HG02970 (cell line): ENCODE results near the gene NELL1.
"Not testable (repeated sequence)": the region's sequence is repeated elsewhere in the genome, so short reads cannot be mapped to it uniquely, and the experiment has no call there.

Source experiments
- ATAC-seq: cut with Tn5 transposase; IDR thresholded peaks from one replicate; pipeline ENCODE4 v1.9.1; 2021; ENCODE audit warnings: mild to moderate bottlenecking, moderate library complexity, moderate number of reproducible peaks; ENCODE audit not compliant: unreplicated experiment, low FRiP score

The NELL1 gene

GRCh38 chr11:21173476-21173875 lies 504.1 kb downstream of the NELL1 start:
- no peak for ATAC-seq

- no peak for ATAC-seq
Observed at GRCh38 chr11:21174781-21175180, 505.4 kb downstream of the NELL1 start.

- ATAC-seq = no peak
Observed at GRCh38 chr11:21177379-21177778, 508.0 kb downstream of the NELL1 start.

- no peak for ATAC-seq
Observed at GRCh38 chr11:21179770-21180169, 510.4 kb downstream of the NELL1 start.

- ATAC-seq = no peak
Observed at GRCh38 chr11:21180182-21180581, 510.8 kb downstream of the NELL1 start.

- no peak for ATAC-seq
Observed at GRCh38 chr11:21185959-21186358, 516.6 kb downstream of the NELL1 start.

GRCh38 chr11:21190181-21190580 lies 520.8 kb downstream of the NELL1 start:
- no peak for ATAC-seq

- ATAC-seq = no peak
Observed at GRCh38 chr11:21195995-21196394, 526.6 kb downstream of the NELL1 start.

- ATAC-seq = no peak
Observed at GRCh38 chr11:21198498-21198897, 529.1 kb downstream of the NELL1 start.

GRCh38 chr11:21205205-21205604 lies 535.8 kb downstream of the NELL1 start:
- ATAC-seq = no peak

GRCh38 chr11:21225860-21226259 lies 556.5 kb downstream of the NELL1 start:
- ATAC-seq = no peak

GRCh38 chr11:21229224-21229623 lies 559.8 kb downstream of the NELL1 start:
- no peak for ATAC-seq

- no peak for ATAC-seq
Observed at GRCh38 chr11:21250196-21250595, 580.8 kb downstream of the NELL1 start.

GRCh38 chr11:21254055-21254454 lies 584.7 kb downstream of the NELL1 start:
- ATAC-seq = no peak

GRCh38 chr11:21254790-21255189 lies 585.4 kb downstream of the NELL1 start:
- ATAC-seq = no peak

GRCh38 chr11:21257461-21257860 lies 588.1 kb downstream of the NELL1 start:
- ATAC-seq = no peak

GRCh38 chr11:21258414-21258813 lies 589.0 kb downstream of the NELL1 start:
- no peak for ATAC-seq

- no peak for ATAC-seq
Observed at GRCh38 chr11:21260101-21260500, 590.7 kb downstream of the NELL1 start.

- no peak for ATAC-seq
Observed at GRCh38 chr11:21262992-21263391, 593.6 kb downstream of the NELL1 start.

GRCh38 chr11:21264125-21264524 lies 594.7 kb downstream of the NELL1 start:
- no peak for ATAC-seq

GRCh38 chr11:21268036-21268435 lies 598.6 kb downstream of the NELL1 start:
- no peak for ATAC-seq

GRCh38 chr11:21272139-21272538 lies 602.8 kb downstream of the NELL1 start:
- ATAC-seq = not testable (repeated sequence)

- no peak for ATAC-seq
Observed at GRCh38 chr11:21278840-21279239, 609.5 kb downstream of the NELL1 start.
